NCI-H1092 (cell line): ENCODE measurements around the gene CAMTA1.
A peak's percentile ranks its signal among the peaks of the same experiment; 100 is the strongest.

Source experiments
- DNase-seq: peaks from one replicate; lab custom pipeline; 2025; lab: John Stamatoyannopoulos, UW

Gene CAMTA1

GRCh38 chr1:7287013-7287412, 501.8 kb downstream of the CAMTA1 start:
- DNase-seq = no peak

- no peak for DNase-seq
Observed at GRCh38 chr1:7288992-7289391, 503.7 kb downstream of the CAMTA1 start.

- no peak for DNase-seq
Observed at GRCh38 chr1:7289694-7290093, 504.4 kb downstream of the CAMTA1 start.

- DNase-seq = no peak
Observed at GRCh38 chr1:7290971-7291970, 506.0 kb downstream of the CAMTA1 start.

- DNase-seq = no peak
Observed at GRCh38 chr1:7292036-7292681, 506.9 kb downstream of the CAMTA1 start.

- no peak for DNase-seq
Observed at GRCh38 chr1:7292714-7293419, 507.6 kb downstream of the CAMTA1 start.

- no peak for DNase-seq
Observed at GRCh38 chr1:7293702-7294629, 508.7 kb downstream of the CAMTA1 start.

- no peak for DNase-seq
Observed at GRCh38 chr1:7294636-7295035, 509.4 kb downstream of the CAMTA1 start.

GRCh38 chr1:7295946-7296345, 510.7 kb downstream of the CAMTA1 start:
- no peak for DNase-seq

GRCh38 chr1:7296968-7297367, 511.7 kb downstream of the CAMTA1 start:
- DNase-seq = no peak

- no peak for DNase-seq
Observed at GRCh38 chr1:7298145-7298544, 512.9 kb downstream of the CAMTA1 start.

GRCh38 chr1:7298749-7299151, 513.5 kb downstream of the CAMTA1 start:
- no peak for DNase-seq

- no peak for DNase-seq
Observed at GRCh38 chr1:7299329-7299799, 514.1 kb downstream of the CAMTA1 start.

GRCh38 chr1:7299994-7300393, 514.7 kb downstream of the CAMTA1 start:
- no peak for DNase-seq

GRCh38 chr1:7300893-7301663, 515.8 kb downstream of the CAMTA1 start:
- DNase-seq = no peak

GRCh38 chr1:7301664-7301981, 516.4 kb downstream of the CAMTA1 start:
- no peak for DNase-seq

GRCh38 chr1:7302126-7302525, 516.9 kb downstream of the CAMTA1 start:
- no peak for DNase-seq

GRCh38 chr1:7302873-7303272, 517.6 kb downstream of the CAMTA1 start:
- no peak for DNase-seq

- no peak for DNase-seq
Observed at GRCh38 chr1:7303554-7304317, 518.5 kb downstream of the CAMTA1 start.

- DNase-seq = peak; percentile 21
Observed at GRCh38 chr1:7313081-7313546, 527.9 kb downstream of the CAMTA1 start.
